IPS-NIHi11 (cell line): Measurements from ENCODE around the gene UCHL3.
A peak's percentile ranks its signal among the peaks of the same experiment; 100 is the strongest.
"Not testable (repeated sequence)": the region's sequence is repeated elsewhere in the genome, so short reads cannot be mapped to it uniquely, and the experiment has no call there.

ENCODE experiments used
- DNase-seq: peaks from one replicate; pipeline ENCODE4 v3.0.0; 2012; ENCODE audit warnings: mixed read lengths, low spot score

The UCHL3 gene

DNA sequence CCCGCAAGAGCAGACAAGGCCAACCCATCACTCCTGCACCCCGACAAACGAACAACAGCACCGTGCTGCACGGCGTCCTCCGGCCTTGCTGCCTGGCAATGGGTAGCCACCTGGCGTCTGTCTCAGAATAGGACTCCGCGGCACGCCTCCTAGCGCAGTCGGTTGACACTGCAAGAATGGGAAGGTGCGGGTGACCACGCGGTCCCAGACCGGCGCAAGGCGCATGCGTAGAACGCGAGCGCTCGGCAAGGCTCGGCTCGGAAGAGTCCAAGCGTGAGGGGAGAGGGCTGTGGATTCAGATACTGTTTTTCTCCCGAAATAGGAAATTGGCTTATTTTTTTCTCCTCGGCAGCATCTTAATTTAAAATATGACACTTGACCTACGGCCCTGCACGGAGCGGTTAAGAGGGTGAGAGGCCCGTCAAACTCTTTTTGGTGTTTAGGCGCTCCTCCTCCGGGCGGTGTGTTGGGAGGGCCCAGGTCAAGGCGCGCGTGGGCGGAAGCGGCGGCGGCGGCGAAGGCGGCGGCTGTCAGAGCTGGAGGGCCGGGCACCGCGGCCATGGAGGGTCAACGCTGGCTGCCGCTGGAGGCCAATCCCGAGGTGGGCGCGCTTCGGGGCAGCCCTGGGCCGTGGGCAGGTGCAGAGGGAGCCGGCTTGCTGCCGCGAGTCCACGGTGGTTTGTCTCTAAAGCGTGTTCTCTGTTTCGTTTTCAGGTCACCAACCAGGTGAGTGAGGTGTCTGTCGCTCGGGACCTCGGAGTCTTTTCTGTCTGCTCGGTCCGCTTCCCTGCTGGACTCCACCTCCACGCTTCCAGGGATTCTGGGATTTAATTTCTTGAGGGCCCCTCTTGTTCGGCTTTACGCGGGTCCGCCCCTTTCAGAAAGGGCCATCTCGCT, at the start of gene UCHL3:
Gene UCHL3, plus strand, starts transcription at position 530 of the 897 bp plus-strand sequence. Its CDS starts 30 bp downstream, at position 560.
- peak; percentile 96 for DNase-seq

DNA sequence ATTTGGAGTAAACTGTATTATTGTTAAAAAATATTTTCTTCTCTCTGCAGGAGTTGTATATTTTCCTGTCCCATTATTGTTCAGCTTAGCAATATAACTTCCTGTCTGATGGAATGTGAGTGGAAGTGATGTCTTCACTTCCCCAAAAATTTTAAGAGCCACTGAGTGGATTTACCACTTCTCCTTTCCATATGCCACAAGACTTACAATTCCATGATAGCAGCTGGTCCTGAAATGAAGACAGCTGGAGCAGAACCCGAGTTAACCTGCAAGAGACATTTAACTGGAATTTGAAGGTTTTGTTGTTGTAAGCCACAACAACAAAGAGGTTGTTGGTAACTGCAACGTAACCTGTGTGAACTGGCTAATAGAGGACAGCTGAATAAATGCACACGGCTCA, 44.3 kb upstream of the UCHL3 start:
- DNase-seq = no peak

DNA sequence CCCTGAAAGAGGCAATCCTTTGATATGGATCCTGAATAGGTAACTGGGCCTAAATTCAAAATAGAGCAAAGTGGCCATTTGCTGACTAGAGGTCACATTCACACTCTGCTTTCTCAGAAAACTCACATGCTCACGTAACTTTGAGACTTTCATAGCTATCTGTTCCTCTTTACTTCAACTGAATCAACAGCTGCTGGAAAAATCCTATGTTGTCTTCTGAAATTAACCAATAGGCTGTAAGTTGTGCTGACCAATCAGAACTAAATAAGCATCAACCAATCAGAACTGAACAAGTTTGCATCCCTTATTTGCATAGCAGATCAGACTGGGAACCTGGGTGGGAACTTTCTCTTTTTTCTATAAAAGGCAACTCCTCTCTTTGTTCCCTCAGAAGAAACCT, 43.6 kb upstream of the UCHL3 start:
- DNase-seq = no peak

DNA sequence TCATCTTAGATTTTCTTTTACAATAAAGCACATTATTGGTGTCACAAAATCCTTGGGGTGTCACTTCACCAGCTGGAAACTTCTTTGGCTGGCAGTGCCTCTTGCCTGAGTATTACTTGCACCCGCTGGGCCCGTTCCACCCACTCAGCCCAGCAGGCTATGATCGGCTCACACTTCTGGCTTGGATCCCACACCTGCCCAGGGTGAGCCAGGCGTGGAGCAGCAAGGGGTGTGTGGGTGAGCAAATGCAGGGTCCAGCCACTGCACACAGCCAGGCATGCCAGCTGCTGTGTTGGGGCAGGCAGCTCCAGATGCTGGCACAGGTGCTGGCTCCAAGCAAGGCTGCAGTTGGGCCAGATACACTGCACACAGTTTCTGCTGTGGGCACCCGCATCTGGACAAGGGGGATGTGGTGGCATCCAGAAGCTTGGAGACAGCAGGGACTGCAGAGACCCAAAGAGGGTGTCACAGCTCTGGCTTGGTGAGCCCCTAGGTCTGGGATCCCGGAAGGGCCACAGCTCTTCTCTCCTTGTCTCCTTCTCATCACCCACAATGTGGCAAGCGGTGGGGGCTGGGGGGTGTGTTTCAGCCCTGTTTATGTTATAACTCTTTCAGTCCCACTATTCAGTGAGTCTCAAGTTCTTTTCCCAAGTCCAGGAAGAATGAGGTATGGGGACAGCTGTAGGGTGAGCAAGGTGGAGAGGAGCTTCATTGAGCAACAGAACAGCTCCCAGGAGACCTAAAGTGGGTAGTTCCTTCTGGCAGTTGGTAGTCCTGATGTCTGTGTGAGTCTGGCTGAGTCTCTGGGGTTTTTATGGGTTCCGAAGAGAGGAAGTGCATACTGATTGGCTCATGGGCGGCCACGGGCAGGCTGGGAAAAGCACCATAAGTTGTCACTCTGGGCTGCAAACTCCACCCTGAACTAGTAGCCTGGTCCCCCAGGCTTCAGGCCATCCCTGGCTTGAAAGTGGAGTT, 42.3 kb upstream of the UCHL3 start:
- DNase-seq = peak; percentile 14

DNA sequence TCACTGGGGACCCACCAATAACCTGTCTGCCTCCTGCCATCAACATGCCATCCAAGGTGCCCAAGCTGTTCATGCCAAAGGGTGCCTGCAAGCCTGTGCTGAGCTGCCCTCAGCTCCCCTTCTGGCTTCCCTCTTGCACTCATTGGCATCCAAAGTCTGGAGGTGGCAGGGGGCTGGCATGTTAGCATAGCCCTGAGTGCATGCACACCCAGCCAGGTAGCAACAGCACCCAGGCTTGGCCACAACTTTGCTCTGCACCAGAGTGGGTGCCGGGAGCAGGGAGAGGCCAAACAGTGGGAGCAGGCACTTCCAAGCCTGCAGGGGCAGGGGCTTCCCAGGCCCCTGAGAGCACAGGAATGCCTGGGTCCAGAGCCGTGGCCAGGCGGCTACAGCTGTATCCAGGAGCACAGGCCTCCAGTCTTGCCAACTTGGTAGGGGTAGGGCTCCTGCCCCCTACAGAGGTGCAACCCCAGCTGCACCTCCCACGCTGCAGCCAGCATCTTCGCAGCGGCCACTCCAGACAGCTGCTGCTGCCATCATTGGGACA, 41.5 kb upstream of the UCHL3 start:
- no peak for DNase-seq

DNA sequence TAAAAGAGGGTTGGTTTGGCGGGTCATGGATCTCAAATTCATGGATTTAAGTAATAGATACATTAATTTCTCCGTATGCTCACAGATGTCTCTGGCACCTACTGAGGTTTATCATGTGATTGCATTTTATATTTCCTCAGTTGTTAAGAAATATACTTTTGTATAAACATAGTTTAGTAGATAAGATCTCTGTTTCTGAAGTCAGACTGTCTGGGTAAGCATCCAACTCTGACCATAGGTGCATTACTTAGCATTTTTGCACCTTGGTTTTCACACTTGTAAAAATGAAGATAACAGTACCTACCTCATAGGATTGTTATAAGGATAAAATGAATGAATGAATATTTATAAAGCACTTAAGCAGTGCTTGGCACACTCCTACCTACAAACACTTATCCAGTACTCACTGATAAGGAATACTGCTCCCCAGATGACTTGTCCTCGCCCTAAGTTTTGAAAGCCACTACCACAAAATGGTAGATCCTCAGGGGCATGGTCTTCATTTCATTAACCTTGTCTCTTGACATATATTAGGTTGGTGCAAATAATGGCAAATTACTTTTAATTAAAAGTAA, 38.5 kb upstream of the UCHL3 start:
- DNase-seq = no peak

DNA sequence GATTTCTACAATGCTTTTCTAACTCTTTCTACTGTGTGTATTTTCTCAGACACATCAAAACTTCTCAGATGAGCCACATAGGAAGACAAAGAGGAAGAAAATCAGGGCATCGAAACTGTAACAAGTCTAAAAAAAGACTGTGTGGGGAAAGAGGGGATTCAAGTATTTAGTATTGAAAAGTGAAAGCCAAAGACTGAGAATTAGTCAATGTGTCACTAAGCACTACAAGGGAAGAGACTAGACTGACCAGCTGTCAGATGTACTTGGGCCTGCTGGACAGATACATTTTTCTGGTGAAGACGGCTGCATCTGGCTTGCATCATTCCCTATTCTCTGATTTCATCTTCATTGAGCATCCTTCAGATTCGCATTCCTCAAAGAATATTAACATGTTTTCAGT, 37.3 kb upstream of the UCHL3 start:
- no peak for DNase-seq

DNA sequence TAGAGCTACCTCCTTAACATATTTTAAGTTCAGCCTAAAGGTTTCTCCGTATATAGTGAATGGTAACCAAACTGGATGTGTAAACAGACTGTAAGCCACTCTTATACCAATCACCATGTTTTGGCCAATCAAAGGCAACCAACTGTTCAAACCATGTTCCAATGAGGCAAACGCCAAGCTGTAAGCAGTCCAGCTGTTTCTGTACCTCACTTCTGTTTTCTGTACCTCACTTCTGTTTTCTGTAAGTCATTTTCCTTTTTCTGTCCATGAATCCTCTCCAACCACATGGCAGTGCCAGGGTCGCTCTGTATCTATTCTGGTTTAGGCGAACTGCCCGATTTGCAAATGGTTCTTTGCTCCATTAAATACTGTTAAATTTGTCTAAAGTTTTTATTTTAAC, 36.3 kb upstream of the UCHL3 start:
- no peak for DNase-seq

DNA sequence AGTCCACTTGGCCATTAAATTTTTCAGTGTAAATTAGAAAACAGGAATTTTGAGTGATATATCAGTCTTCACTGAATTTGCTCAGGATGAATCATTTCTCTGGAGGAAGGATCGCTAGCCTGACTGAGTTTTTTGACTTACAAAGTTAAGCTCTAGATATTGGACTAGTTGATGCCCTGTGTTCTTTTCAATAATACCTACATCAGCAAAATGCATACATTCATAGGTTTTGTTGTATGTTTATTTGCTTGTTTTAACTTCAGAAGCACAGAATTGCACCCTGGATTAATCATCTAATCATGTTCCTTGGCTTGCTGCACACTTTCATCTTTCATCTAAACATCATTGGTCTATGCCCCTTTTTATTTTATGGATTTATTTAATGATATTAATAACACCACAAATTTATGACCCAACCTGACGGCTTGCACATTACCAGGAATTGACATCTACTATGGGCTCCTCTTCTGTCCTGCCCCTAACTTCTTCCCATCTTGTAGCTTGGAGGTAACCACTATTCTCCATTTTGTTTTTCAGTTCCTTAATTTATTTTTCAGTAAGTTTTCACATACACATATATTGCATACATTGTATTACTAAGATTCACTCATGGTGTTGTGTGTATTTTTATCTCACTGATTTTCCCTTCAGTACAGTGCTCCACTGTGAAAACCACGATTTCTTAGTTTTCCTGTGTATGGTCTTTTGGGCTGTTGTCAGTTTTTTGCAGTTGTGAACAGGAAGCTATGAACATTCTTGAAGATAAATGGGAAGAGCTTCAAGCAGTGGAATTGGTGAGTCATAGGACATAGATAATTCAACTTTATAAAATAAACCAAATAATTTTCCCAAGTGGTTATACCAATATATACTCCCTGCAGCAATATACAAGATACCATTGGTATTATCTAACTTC, 35.3 kb upstream of the UCHL3 start:
- no peak for DNase-seq

DNA sequence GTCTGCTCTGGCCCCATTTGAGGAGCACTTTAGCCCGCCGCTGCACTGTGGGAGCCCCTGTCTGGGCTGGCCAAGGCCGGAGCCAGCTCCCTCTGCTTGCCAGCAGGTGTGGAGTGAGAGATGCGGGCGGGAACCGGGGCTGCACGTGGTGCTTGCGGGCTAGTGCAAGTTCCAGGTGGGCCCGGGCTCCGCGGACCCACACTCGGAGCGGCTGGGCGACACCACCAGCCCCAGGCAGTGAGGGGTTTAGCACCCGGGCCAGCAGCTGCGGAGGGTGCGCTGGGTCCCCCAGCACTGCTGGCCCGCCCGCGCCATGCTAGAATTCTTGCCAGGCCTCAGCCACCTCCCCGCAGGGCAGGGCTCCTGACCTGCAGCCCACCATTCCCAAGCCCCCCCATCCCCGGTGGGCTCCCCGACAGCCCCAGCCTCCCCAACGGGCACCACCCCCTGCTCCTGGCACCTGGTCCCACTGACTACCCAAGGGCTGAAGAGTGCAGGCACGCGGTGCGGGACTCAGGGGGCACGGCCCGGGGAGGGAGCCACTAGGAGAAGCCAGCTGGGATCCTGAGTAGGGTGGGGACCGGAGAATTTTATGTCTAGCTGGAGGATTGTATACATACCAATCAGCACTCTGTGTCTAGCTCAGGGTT, 31.0 kb upstream of the UCHL3 start:
- no peak for DNase-seq

DNA sequence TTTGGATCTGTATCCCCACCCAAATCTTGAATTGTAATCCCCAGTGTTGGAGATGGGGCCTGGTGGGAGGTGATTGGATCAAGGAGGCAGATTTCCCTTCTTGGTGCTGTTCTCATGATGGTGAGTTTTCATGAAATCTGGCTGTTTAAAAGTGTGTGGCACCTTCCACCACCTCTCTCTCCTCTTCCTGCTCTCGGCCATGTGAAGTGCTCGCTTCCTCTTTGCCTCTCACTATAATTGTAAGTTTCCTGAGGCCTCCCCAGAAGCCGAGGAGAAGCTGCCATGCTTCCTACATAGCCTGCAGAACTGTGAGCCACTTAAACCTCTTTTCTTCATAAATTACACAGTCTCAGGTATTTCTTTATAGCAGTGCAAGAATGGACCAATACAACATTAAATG, 27.6 kb upstream of the UCHL3 start:
- DNase-seq = no peak

DNA sequence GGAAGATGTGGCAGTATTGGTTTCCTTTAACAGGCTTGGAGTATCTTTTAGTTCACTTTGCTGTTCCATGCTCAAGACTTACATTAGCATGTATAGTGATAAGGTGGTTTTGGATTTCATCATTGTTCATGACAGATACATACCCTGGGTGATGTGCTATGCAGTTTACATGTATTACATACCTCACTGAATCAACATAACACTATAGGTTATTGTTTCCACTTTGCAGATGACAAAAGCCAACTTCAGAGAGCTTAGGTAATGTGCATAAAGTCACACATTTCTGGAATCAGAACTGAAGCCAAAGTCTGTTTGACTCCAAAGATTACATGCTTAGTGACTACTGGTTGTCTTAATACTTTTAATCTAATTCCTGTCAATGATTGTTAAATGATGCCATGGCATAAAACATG, 19.0 kb upstream of the UCHL3 start:
- DNase-seq = no peak

DNA sequence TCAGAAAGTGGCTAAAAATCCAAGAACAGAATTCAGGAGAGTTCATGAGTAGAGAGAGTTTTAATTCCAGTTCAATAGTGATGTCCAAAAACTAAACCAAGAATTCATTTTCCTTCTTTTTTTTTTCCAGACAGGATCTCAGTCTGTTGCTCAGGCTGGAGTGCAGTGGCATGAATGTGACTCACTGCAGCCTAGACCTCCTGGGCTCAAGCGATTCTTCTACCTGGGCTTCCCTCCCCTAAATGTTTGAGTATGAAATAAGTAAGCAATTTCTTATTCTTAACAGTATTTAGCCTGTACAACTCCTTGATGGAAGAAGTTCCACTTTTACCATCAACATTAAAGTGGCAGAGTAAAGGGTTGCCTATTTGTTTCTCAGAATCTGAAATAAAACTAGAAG, 15.7 kb upstream of the UCHL3 start:
- no peak for DNase-seq

DNA sequence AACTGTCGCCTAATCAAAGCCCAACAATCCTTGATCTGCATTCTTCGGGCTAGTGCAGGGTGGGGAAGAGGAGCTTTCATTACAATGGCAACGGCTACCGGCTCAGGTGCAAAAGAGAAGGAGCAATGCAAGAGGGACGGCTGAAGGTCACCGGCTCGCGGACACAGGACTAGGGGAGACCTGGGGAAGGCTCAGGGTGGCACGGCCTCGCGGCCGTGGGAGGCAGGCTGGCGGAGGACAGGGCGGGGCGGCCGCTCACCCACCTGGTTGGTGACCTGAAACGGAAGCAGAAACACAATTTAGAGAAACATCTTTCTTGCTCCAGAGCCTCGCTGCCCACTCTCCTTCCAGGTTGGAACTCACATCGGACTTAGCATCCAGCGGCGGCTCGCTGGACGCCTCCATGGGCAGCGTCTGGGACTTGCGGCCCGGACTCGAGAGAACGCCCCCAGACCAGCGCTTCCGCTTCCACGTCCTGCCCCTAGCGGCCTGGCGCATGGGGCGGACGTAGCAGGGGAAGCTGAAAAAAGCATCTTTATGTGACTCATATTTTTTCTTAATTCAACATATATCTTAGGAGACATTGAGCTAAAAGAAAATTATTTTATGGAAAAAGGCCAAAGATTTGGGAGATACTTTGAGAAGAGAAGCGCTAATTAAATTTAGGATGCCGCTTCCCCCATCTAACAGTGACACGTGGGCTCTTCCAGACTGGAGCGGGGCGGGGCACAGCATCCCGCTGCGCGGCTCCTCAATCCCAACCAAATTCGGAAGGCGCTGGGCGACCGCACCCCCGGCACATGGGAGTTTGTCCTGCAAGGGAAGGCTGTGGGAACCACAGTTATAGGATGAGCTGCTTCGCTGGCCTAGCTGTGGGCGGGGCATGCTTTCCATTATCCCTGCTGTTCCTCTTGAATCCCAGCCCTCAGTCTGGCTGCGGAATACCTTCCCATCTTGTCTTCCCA, 11.9 kb upstream of the UCHL3 start, which contains the start of gene COMMD6:
Gene COMMD6, minus strand, starts transcription at position 441 of the 965 bp plus-strand sequence. Its CDS starts 36 bp downstream, at position 405.
- peak; percentile 94 for DNase-seq

DNA sequence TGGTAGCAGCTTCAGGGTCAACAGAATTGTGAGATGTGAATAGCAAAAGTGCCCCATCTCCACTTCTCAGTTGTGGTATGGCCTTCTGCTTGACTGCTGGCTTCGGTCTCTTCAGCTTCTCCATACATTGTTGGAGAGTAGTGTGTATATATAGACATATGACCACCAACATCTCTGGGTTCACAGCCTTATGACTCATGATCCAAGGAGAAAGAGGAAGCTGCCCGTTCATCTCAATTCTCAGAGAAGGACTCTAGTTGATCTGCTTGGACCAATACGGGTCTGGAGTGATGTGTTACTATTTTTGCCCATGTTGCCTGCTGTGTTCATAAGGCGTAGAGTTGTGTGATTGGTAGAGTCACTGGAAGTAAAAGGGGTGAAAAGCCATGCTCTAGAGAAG, 8.3 kb upstream of the UCHL3 start:
- DNase-seq = no peak

DNA sequence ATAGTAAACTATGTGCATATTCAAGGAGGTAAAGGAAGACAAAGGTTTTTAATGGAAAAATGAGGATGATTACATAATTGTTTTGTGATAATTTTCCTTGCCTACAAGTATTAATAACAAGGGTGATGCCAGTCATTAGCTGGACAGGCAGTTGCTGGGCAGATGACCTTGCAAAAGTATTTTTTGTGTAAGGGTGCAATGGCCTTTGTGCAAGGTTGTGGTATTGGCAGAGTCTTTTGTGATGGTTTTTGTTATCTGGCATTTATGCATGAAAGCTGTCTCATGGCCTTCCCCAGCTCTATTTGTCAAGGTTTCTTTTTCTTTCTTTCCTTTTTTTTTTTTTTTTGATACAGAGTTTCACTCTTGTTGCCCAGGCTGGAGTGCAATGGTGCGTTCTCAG, 7.6 kb upstream of the UCHL3 start:
- DNase-seq = no peak

DNA sequence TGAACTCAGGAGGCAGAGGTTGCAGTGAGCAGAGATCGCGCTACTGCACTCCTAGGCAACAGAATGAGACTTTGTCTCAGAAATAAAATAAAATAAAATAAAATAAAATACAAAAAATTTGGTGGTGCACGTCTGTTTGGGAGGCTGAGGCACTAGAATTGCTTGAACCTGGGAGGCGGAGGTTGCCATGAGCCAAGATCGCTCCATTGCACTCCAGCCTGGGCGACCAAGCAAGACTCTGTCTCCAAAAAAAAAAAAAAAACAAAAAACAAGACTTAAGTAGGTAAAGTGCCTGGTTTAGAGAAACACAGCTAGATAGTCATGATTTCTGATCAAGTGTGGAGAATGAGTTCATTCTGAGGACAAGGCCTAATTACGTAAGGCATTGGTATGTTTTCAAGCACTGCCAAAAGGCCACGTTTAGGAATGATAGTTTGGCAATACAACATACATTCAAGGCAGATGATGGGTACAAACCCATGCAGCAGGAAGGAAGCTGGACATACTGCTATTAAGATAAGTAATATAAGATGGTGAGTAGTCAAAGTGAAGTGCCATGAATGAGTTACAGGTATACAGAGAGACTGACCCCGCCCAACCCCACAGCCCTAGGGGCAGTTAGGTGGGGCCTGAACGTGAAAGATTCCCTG, 4.8 kb upstream of the UCHL3 start:
- no peak for DNase-seq

DNA sequence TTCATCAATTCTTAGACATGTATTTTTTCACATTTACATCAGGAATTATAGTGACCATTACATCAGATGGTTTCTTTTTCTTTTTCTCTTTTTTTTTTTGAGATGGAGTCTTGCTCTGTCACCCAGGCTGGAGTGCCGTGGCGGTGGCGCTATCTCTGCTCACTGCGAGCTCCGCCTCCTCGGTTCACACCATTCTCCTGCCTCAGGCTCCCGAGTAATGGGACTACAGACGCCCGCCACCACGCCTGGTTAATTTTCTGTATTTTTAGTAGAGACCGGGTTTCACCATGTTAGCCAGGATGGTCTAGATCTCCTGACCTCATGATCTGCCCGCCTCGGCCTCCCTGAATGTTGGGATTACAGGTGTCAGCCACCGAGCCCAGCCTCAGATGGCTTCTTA, 4.2 kb upstream of the UCHL3 start:
- DNase-seq = not testable (repeated sequence)

DNA sequence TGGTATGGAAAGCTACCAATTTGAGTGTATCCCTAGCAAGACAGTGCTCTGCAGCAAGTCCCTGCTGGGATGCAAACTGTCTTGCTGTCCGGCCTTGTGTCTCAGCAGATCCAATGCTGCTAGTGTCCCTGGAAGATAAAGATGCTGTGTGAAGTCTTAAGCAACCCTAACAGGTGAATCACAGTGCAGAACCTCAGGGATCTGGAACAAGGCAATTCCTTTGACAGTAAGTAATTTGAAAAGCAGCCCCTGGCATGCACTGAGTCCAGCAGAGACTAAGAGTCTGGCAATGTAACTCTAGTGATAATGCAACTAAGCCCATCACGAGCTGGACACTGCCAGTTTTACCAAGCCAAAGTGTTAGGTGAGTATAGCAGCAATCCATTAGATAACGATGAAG, 1.7 kb upstream of the UCHL3 start:
- no peak for DNase-seq
